HEK293T (cell line): Measurements from ENCODE around the gene CAPN9.

ENCODE experiments used
- CTCF ChIA-PET: fragments of 350-600 bp; formaldehyde crosslinking; extraction: SDS; loops from one replicate; lab custom pipeline; 2021; ENCODE audit warnings: antibody characterized with exemption, inconsistent platforms; lab: Yijun Ruan, JAX
- POLR2A ChIA-PET: fragments of 350-600 bp; formaldehyde crosslinking; extraction: SDS; loops from one replicate; lab custom pipeline; 2020; ENCODE audit warnings: antibody characterized with exemption, inconsistent platforms; lab: Yijun Ruan, JAX
- DNase-seq: peaks from one replicate; pipeline ENCODE4 v3.0.0; 2012; ENCODE audit warnings: mixed read lengths; ENCODE audit errors: extremely low spot score
- ARNT ChIP-seq: fragments of 450-650 bp; IDR thresholded peaks from 2 replicates; pipeline ENCODE4 v1.6.1; 2017; ENCODE audit warnings: mild to moderate bottlenecking
- BHLHE40 ChIP-seq: fragments of 450-650 bp; IDR thresholded peaks from 2 replicates; pipeline ENCODE4 v1.6.1; 2016; ENCODE audit warnings: mild to moderate bottlenecking, moderate library complexity, borderline replicate concordance
- CTBP1 ChIP-seq: fragments of 450-650 bp; IDR thresholded peaks from 2 replicates; pipeline ENCODE4 v1.6.1; 2016; ENCODE audit warnings: borderline replicate concordance
- ELF4 ChIP-seq: fragments of 450-650 bp; IDR thresholded peaks from 2 replicates; pipeline ENCODE4 v1.6.1; 2017; ENCODE audit warnings: antibody characterized with exemption
- FOXA1 ChIP-seq: fragments of 450-650 bp; IDR thresholded peaks from 2 replicates; pipeline ENCODE4 v1.6.1; 2016; ENCODE audit warnings: mild to moderate bottlenecking
- FOXK2 ChIP-seq: fragments of 450-650 bp; IDR thresholded peaks from 2 replicates; pipeline ENCODE4 v1.6.1; 2016; ENCODE audit warnings: mild to moderate bottlenecking
- FOXM1 ChIP-seq: fragments of 450-650 bp; IDR thresholded peaks from 2 replicates; pipeline ENCODE4 v1.6.1; 2017; ENCODE audit warnings: mild to moderate bottlenecking, borderline replicate concordance
- HDGF ChIP-seq: fragments of 450-650 bp; IDR thresholded peaks from 2 replicates; pipeline ENCODE4 v1.6.1; 2017; ENCODE audit warnings: antibody characterized with exemption, borderline replicate concordance
- L3MBTL2 ChIP-seq: fragments of 450-650 bp; conservative IDR thresholded peaks from 2 replicates; pipeline ENCODE4 v1.6.1; 2016; ENCODE audit warnings: mild to moderate bottlenecking
- LEF1 ChIP-seq: fragments of 450-650 bp; IDR thresholded peaks from 2 replicates; pipeline ENCODE4 v1.6.1; 2017; ENCODE audit warnings: mild to moderate bottlenecking, borderline replicate concordance
- NFRKB ChIP-seq: fragments of 450-650 bp; IDR thresholded peaks from 2 replicates; pipeline ENCODE4 v1.6.1; 2016; ENCODE audit warnings: mild to moderate bottlenecking, moderate library complexity
- SP1 ChIP-seq: fragments of 450-650 bp; IDR thresholded peaks from 2 replicates; pipeline ENCODE4 v1.6.1; 2017
- SUZ12 ChIP-seq: fragments of 450-650 bp; IDR thresholded peaks from 2 replicates; pipeline ENCODE4 v1.6.1; 2016; ENCODE audit warnings: mild to moderate bottlenecking
- TARDBP ChIP-seq: fragments of 450-650 bp; IDR thresholded peaks from 2 replicates; pipeline ENCODE4 v1.6.1; 2016
- ZNF384 ChIP-seq: fragments of 450-650 bp; IDR thresholded peaks from 2 replicates; pipeline ENCODE4 v1.6.1; 2016
- TF ChIP-seq, protein P1 (sequence below): fragments of 450-650 bp; IDR thresholded peaks from 2 replicates; pipeline ENCODE4 v1.6.1; 2016

CAPN9 gene

GRCh38 chr1:230743899-230744298 lies 3.3 kb upstream of the CAPN9 start:
- ChIA-PET CTCF (no interaction called here), POLR2A (no interaction called here)
- TF ChIP-seq FOXA1 (no peak), SUZ12 (no peak), SP1 (no peak), L3MBTL2 (no peak), ELF4 (no peak)
- TF ChIP-seq, protein P1, sequence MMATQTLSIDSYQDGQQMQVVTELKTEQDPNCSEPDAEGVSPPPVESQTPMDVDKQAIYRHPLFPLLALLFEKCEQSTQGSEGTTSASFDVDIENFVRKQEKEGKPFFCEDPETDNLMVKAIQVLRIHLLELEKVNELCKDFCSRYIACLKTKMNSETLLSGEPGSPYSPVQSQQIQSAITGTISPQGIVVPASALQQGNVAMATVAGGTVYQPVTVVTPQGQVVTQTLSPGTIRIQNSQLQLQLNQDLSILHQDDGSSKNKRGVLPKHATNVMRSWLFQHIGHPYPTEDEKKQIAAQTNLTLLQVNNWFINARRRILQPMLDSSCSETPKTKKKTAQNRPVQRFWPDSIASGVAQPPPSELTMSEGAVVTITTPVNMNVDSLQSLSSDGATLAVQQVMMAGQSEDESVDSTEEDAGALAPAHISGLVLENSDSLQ: no peak
- DNase-seq: no peak

DNA sequence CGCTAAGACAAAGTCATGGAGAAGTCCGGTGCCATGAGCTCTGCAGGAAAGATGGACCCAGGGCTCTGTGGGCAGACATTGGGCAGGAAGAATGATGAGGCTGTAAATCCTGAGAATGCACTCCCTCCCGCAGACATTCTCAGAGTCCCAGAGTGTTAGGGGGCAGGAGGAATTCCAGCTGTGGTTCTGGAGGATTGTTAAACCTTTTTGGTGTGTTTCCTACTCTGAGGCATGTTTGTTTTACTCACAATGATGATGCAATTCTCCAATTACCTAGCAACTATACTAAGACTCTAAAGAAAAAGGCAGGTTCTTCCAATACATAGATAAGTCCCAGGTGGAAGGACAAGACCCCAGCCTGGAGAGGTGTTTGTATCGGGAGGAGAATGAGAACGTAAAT lies 2.8 kb upstream of the CAPN9 start:
- no peak for TF ChIP-seq ELF4
- TF ChIP-seq, protein P1: no peak
- no peak for TF ChIP-seq ARNT
- no peak for TF ChIP-seq CTBP1
- no peak for TF ChIP-seq TARDBP
- no peak for TF ChIP-seq SUZ12
- TF ChIP-seq L3MBTL2: no peak
- no peak for TF ChIP-seq NFRKB
- no peak for TF ChIP-seq FOXA1
- no peak for TF ChIP-seq FOXM1
- CTCF ChIA-PET: no interaction called here
- no peak for DNase-seq
- POLR2A ChIA-PET: no interaction called here

DNA sequence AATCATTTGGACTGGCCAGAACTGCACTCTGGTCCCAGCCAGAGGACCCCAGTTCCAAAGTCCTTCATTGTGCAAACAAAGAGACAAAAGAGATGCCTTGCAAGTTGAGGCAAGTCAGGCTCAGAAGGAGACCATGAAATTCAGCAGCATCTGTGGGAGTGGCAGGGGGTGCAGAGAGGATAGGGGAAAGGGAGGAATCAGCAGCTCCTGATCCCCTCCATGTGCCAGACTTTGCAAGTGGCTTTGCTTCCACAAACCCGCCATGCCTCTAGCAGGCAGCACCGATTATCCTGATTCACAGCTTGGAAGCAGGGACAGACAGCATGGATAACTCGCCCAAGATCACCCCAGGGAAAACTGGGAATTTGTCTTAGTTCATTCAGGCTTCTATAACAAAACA lies 2.1 kb upstream of the CAPN9 start:
- CTCF ChIA-PET: no interaction called here
- DNase-seq: no peak
- TF ChIP-seq ELF4: no peak
- POLR2A ChIA-PET: no interaction called here

- CTCF ChIA-PET: interaction anchor here (0.6 kb wide), 1 partner anchor 310 kb away, joined by 3 read pairs; no protein-coding TSS in a partner anchor
- POLR2A ChIA-PET: no interaction called here
- TF ChIP-seq BHLHE40: no peak
- TF ChIP-seq, protein P1: no peak
- TF ChIP-seq FOXM1: no peak
- no peak for TF ChIP-seq ZNF384
- TF ChIP-seq CTBP1: no peak
- no peak for TF ChIP-seq TARDBP
- no peak for TF ChIP-seq FOXA1
- no peak for TF ChIP-seq L3MBTL2
- TF ChIP-seq HDGF: no peak
- TF ChIP-seq LEF1: no peak
- no peak for TF ChIP-seq NFRKB
- DNase-seq: no peak
These were observed 571 bp upstream of the CAPN9 start for GRCh38 chr1:230746617-230747016.

DNA sequence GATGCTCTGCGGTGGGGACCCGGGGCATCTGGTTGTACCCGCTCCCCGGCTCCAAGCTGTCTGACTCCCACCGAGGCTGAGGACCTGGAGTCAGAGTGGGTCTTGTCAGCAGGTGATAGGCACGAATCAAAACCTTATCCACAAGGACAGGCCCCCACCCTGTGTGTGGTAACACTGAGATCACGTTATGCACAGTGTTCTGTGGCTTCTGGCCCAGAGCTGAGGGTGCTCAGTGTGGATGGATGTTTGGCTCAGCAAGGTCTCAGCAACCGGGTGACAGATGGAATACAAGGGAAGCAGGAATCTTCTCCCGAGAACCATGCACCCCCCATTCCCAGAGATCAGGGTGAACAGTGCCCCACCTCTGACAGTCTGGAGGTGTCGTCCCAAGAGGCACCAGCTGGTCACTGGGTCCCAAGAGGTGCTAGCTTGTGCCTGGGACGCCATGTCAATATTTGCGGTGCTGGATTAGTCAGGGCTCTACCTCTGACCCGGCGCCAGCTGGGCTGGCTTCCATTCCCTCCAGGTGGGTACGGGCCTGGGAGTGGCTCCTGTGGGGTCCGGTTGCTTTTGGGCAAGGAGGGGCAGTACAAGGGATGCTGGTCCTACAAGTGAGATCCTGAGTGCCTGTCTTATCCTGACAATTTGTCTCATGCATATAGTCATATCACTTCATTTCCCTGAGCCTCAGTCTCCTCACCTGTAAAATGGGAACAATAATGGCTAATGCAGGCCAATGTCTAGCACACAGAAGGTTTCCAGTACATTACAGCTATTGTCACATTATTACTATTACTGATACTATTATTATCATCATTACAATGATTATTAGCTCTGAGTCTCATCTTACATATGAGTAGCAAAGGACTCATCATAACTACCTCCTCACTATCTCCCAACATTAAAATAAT lies 957 bp downstream of the CAPN9 start:
- no peak for DNase-seq
- TF ChIP-seq BHLHE40 (no peak), TARDBP (no peak), LEF1 (no peak), ZNF384 (no peak), FOXK2 (no peak), FOXM1 (no peak), L3MBTL2 (no peak), SP1 (no peak), CTBP1 (no peak), NFRKB (no peak), ARNT (no peak), FOXA1 (no peak), SUZ12 (no peak), HDGF (no peak)
- TF ChIP-seq, protein P1: no peak
- ChIA-PET CTCF (no interaction called here), POLR2A (no interaction called here)

GRCh38 chr1:230749150-230749549 lies 2.0 kb downstream of the CAPN9 start:
- TF ChIP-seq ZNF384: no peak
- TF ChIP-seq ELF4: no peak
- no peak for DNase-seq
- ChIA-PET CTCF (no interaction called here), POLR2A (no interaction called here)
